Measurements from ENCODE around the gene FETUB.

- no peak for TF ChIP-seq CTCF (optimal IDR thresholded peaks at IDR 0.05 in 1 of 3, IDR thresholded peaks at IDR 0.05 in 1 of 3, conservative IDR thresholded peaks at IDR 0.05 in 1 of 3; ENCODE audit: extremely low read depth in 1 of 3, insufficient read depth in 2 of 3, low read length in 3 of 3)
- no peak for TF ChIP-seq EZH2 (IDR thresholded peaks at IDR 0.05; ENCODE audit: low read length)
Observed at GRCh38 chr3:186687120-186687651, 47.0 kb downstream of the FETUB start.

All from keratinocyte (primary cell).